ENCODE data around the gene TMPRSS2.

- TF ChIP-seq CTCF (IDR thresholded peaks at IDR 0.05; ENCODE audit: borderline replicate concordance, extremely low read depth, low read length, poor library complexity, severe bottlenecking), result no peak
- no peak for TF ChIP-seq EZH2 (IDR thresholded peaks at IDR 0.05; ENCODE audit: borderline replicate concordance, low read depth, low read length, severe bottlenecking)
Measured at GRCh38 chr21:41451753-41452676, 55.9 kb downstream of the TMPRSS2 start.

Data from DND-41 (cell line).